ENCODE results near the gene POTEH.
"Not testable (repeated sequence)": the region's sequence is repeated elsewhere in the genome, so short reads cannot be mapped to it uniquely, and the experiment has no call there.

Gene POTEH

DNA sequence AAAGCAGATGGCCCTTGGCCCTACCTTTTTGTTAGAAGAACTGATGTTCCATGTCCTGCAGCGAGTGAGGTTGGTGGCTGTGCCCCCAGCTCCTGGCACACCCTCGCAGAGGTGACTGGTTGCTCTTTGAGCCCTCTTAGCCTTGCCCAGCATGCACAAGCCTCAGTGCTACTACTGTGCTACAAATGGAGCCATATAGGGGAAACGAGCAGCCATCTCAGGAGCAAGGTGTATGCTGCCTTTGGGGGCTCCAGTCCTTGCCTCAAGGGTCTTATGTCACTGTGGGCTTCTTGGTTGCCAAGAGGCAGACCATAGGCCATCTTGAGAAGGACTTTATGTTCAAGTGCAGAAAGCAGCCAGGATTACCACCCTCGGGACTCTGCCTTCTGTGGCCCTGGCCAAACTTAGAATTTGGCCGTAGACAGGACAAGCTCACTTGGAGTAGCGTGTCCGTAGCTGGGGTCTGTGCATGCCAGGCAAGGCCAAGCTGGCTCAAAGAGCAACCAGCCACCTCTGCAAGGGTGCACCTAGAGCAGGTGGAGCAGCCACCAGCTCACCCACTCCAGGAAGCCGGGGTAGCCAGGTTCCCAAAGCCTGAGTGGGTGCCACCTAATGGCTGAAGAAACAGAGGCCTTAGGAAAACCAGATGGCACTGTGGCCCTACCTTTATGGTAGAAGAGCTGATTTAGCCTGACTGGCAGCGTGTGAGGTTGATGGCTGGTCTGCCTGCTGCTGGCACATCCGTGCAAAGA, 48.5 kb downstream of the POTEH start:
- DNase-seq, result not testable (repeated sequence)

- not testable (repeated sequence) for DNase-seq
These were observed 49.1 kb downstream of the POTEH start for GRCh38 chr22:15738909-15739391.

GRCh38 chr22:15747636-15748323, 58.0 kb downstream of the POTEH start:
- not testable (repeated sequence) for DNase-seq

DNA sequence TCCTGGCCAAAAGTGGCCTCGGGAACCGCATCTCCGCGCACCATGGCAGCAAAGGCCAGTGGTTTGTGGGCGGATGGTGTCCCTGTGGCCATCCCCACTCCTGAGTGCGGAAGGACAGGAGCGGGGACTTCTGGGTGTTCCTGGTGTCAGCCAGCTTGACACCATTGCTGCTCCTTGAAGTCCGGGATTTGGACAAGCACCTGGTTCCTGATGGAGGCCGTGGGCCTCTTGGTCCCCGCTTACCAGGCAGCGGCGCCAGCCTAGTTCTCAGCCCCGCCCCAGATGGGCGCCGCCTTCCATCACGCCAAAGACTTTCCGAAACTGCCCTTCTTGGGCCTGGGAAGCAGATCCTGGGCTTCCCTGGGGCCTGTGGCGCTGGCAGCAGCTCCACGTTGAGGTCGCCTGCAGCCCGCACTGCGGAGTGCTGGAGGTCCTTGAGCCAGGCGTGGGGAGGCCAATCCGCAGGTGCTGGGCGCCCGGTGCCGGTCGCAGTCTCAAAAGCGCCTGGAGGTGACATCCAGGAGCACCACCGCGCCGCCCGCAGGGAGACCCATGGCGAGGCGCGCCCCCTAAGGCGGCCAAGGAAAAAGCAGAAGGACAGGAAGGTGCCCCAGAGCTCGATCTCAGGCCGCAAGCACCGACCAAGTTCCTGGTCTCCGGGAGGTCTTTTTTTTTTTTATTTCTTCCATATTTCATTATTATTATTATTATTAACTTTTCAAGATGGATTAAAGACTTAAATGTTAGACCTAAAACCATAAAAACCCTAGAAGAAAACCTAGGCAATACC, 59.5 kb downstream of the POTEH start:
- not testable (repeated sequence) for DNase-seq

- not testable (repeated sequence) for DNase-seq
These were observed 69.7 kb downstream of the POTEH start for GRCh38 chr22:15759443-15760097.

DNA sequence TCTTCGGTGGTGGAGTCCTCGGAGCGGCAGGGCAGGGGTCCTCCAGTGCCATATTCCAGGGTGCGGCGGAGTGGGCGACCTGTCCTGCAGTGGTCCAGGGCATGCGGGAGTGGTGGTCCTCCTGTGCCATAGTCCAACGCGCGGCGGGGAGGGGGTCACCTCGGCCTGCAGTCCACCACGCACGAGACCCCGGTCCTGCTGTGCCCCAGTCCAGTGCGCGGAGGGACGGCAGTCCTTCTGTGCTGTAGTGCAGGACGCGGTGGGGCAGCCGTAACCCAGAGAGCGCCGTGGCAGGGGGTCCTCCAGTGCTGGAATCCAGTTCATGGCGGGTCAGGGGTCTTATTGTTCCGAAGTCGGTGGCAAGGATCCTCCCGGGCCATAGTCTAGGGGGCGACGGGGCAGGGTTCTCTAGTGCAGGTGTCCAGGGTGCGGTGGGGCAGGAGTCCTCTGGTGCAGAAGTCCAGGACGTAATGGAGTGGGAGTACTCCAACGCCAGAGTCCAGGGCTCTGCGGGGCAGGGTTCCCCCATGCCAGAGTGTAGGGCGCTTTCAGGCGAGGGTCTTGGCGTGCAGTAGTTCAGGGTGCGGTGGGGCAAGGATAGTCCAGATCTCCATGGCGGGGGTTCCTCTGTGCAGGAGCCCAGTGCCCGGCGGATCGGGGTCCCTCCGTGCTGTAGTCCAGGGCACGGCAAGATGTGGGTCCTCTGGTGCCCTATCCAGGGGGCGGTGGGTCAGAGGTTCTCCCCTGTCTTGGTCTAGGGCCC, 70.7 kb downstream of the POTEH start:
- DNase-seq, result not testable (repeated sequence)

DNA sequence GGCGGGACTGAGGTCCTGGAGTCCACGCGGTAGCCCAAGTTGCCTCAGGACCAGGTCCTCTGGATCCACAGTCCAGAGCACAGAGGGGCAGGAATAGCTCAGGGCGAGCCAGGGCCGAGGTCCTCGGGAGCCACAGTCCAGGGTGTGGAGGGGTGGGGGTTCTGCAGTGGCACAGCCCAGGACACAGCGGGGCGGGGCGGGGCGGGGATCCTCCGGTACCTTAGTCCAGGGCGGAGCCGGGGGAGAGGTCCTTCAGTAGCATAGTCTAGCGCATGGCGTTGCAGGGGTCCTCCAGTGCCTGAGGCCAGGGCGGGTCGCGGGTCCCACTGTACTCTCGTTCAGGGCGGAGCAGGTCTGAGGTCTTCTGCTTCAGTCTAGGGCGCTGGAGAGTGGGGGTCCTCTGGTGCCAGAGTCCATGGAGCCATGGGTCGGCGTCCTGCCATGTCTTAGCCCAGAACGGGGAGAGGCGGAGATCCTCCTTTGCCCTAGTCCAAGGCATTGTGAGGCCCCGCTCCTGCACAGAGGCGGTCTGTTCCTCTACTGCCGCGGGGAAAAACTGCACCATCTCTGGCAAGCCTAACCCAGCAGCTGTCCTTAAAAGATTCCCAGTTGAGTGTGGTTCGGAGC, 71.4 kb downstream of the POTEH start:
- not testable (repeated sequence) for DNase-seq

DNA sequence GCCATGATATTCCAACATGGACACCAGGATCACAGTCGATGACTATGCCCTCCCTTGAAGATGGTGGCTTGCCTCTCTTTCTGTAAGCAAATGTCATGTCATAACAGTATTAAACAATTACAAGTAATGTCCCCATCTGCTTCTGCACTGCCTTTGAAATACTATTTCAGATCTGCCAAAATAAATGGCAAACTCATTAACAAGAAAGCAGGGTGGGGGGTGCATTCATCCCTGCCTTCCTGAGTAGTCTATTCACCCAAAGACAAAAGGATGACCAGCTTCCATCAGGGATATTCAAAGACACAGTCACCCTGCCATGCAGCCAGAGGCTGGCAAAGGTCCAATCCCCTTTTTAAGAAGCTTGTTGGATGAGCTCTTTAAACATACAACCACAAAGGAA, 73.7 kb downstream of the POTEH start:
- not testable (repeated sequence) for DNase-seq

Data from activated CD4-positive, alpha-beta T cell treated with anti-CD3 and anti-CD28 coated beads, Interleukin-10, Interleukin-2, amounts not matched to agents 100 ng/mL and 50 ng/mL, durations not matched to agents 16 hours and 8 hours (primary cell).